ENCODE measurements around the gene MED13L. TPM values are rescaled to one million over a fixed set of nuclear protein-coding genes. Genes with fewer than 3 reads are reported as not detected.

Gene MED13L
- total and polyA plus RNA-seq, 12 donors = 9.4 to 76.5 (median 64.2) TPM

GRCh38 chr12:116077431-116077830 is 200.1 kb downstream of the MED13L start:
- DNase-seq (no peak), ATAC-seq (no peak)
- Histone ChIP-seq H3K27ac (no peak overlapping the region), H3K4me3 (no peak overlapping the region), H3K4me1 (peaks cover 0 to 13% (median 10%) of the 10 kb centered on the region in 9 donors), H3K27me3 (no peaks in the 10 kb centered on the region), H3K36me3 (peaks cover 0 to 3% (median 0%) of the 10 kb centered on the region in 9 donors), H3K9me3 (no peaks in the 10 kb centered on the region)
- TF ChIP-seq CTCF (IDR thresholded peaks at IDR 0.05) = no peak
- intact Hi-C loops (cut with DNase I) = no loop called here

GRCh38 chr12:116076399-116076798 is 201.1 kb downstream of the MED13L start:
- TF ChIP-seq CTCF (IDR thresholded peaks at IDR 0.05) = no peak
- no peak for ATAC-seq
- H3K4me1 ChIP-seq = peaks cover 0 to 23% (median 12%) of the 10 kb centered on the region in 9 donors
- H3K36me3 ChIP-seq = peaks cover 0 to 3% (median 0%) of the 10 kb centered on the region in 9 donors
- intact Hi-C loops (cut with DNase I) = no loop called here
- H3K4me3 ChIP-seq = no peak overlapping the region
- no peaks in the 10 kb centered on the region for H3K27me3 ChIP-seq
- H3K27ac ChIP-seq = no peak overlapping the region
- no peak for DNase-seq
- WGBS, 2 donors = 89 to 93% methylated on average over 1 of the region's 1 CpG
- H3K9me3 ChIP-seq = no peaks in the 10 kb centered on the region

GRCh38 chr12:116074686-116075085 is 202.8 kb downstream of the MED13L start:
- intact Hi-C loops (cut with DNase I) = no loop called here
- H3K27me3 ChIP-seq = no peaks in the 10 kb centered on the region
- ATAC-seq = no peak
- H3K27ac ChIP-seq = no peak overlapping the region
- no peak overlapping the region for H3K4me3 ChIP-seq
- no peaks in the 10 kb centered on the region for H3K9me3 ChIP-seq
- TF ChIP-seq CTCF (IDR thresholded peaks at IDR 0.05) = no peak
- H3K36me3 ChIP-seq = peaks cover 0 to 3% (median 0%) of the 10 kb centered on the region in 9 donors
- no peak for DNase-seq
- WGBS, 2 donors = 100% methylated on average over 1 of the region's 1 CpG
- H3K4me1 ChIP-seq = peaks cover 0 to 36% (median 23%) of the 10 kb centered on the region in 9 donors

GRCh38 chr12:116071555-116072230 is 205.8 kb downstream of the MED13L start:
- ATAC-seq = no peak
- no peaks in the 10 kb centered on the region for H3K9me3 ChIP-seq
- intact Hi-C loops (cut with DNase I) = no loop called here
- 56 to 77% methylated on average over 2 of the region's 2 CpGs for WGBS, 2 donors
- peaks cover 2 to 56% (median 49%) of the 10 kb centered on the region in 9 donors for H3K4me1 ChIP-seq
- H3K4me3 ChIP-seq = no peak overlapping the region
- no peak for TF ChIP-seq CTCF (IDR thresholded peaks at IDR 0.05)
- no peaks in the 10 kb centered on the region for H3K36me3 ChIP-seq
- DNase-seq = no peak
- no peaks in the 10 kb centered on the region for H3K27me3 ChIP-seq
- H3K27ac ChIP-seq = no peak overlapping the region

Measured in heart right ventricle (tissue), 16 donors.